ENCODE data around the gene APOM.
A peak's percentile ranks its signal among the peaks of the same experiment; 100 is the strongest.

The APOM gene

DNA sequence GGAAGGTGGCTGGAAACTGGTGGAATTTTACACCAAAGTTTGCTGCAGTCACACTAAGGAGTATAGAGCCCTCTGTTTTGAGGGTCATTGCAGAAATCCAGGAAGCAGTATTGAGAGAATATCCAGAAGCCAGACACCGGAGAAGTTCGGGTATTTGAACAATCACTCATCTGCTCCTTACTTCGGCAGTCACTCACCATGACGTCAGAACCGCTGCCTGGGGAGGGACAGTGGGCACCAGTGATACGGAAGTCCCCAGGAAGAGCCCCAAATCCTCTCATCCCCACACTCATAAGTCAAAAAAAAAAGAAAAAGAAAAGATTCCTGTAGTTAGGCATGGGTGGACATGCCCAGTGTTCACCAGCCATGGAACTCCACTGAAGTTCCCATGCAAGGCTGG is 21.2 kb downstream of the APOM start:
- Histone ChIP-seq H3K27ac (ENCODE audit: extremely low read depth, low read depth, low read length) (no peak overlapping the region), H3K36me3 (ENCODE audit: control insufficient read depth in 2 of 2, insufficient read depth in 1 of 2, low read length in 2 of 2) (peaks cover 11 to 18% of the 10 kb centered on the region in 2 experiments), H3K4me3 (ENCODE audit: low read depth, low read length) (no peak overlapping the region), H3K4me1 (ENCODE audit: control insufficient read depth, insufficient read depth, low read length) (no peaks in the 10 kb centered on the region; the same call in 1 of the 2 replicates), H3K9me3 (ENCODE audit: control insufficient read depth, insufficient read depth, low read depth, low read length) (no peaks in the 10 kb centered on the region)
- ChIA-PET POLR2A (interaction anchor here (0.7 kb wide), 1 partner anchor 373 kb away, joined by 3 read pairs; no protein-coding TSS in a partner anchor), CTCF (interaction anchor here (0.5 kb wide), 1 partner anchor 27 kb away, joined by 3 read pairs; no protein-coding TSS in a partner anchor)
- TF ChIP-seq ZNF223 (tag by site-specific recombination; IDR thresholded peaks at IDR 0.05) (no peak), ZNF600 (tag by site-specific recombination; IDR thresholded peaks at IDR 0.05) (0 out of 2 replicates have a peak, but pooled peaks have one; percentile 31)

DNA sequence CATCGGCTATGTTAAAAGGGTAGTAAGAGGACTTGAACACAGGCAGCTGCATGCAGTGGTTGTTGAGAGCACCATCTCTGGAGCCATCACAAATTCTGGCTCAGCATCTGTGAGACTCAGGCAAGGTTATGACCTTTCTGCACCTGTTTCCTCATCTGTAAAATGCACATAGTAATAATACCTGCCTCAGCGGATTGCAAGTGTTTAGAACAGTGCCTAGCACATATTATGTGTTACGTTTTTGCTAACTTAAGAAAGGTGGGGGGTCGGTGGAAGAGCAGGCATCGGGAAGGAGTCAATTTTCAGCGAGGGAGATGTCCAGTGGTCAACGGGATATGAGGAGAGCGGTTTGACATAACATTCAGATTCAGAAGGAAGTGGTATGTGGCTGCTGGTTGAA is 22.3 kb downstream of the APOM start:
- H3K27ac ChIP-seq (ENCODE audit: extremely low read depth, low read depth, low read length): no peak overlapping the region
- TF ChIP-seq ZNF610 (tag by site-specific recombination; IDR thresholded peaks at IDR 0.05; ENCODE audit: borderline replicate concordance) (no peak), ZNF19 (tag by site-specific recombination; IDR thresholded peaks at IDR 0.05; ENCODE audit: low read depth) (no peak), ZNF341 (tag by site-specific recombination; IDR thresholded peaks at IDR 0.05; ENCODE audit: low read depth) (peak; percentile 57)
- TF ChIP-seq, protein P1, sequence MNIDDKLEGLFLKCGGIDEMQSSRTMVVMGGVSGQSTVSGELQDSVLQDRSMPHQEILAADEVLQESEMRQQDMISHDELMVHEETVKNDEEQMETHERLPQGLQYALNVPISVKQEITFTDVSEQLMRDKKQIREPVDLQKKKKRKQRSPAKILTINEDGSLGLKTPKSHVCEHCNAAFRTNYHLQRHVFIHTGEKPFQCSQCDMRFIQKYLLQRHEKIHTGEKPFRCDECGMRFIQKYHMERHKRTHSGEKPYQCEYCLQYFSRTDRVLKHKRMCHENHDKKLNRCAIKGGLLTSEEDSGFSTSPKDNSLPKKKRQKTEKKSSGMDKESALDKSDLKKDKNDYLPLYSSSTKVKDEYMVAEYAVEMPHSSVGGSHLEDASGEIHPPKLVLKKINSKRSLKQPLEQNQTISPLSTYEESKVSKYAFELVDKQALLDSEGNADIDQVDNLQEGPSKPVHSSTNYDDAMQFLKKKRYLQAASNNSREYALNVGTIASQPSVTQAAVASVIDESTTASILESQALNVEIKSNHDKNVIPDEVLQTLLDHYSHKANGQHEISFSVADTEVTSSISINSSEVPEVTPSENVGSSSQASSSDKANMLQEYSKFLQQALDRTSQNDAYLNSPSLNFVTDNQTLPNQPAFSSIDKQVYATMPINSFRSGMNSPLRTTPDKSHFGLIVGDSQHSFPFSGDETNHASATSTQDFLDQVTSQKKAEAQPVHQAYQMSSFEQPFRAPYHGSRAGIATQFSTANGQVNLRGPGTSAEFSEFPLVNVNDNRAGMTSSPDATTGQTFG (tag by site-specific recombination; IDR thresholded peaks at IDR 0.05; ENCODE audit: borderline replicate concordance): no peak
- CTCF ChIA-PET: interaction anchor here (0.5 to 1.3 kb wide), 6 partner anchors 11 to 275 kb away, joined by 3 to 6 read pairs (median 3); partner anchors contain the start of genes ATP6V1G2 and MSH5
- POLR2A ChIA-PET: interaction anchor here (1.0 to 1.5 kb wide), 4 partner anchors 17 to 150 kb away, joined by 3 to 6 read pairs (median 6); partner anchors contain the start of genes ABHD16A, C6orf47, CLIC1 and HSPA1B
- peaks cover under 1 to 9% of the 10 kb centered on the region in 2 experiments; a peak in 2 of 3 replicates for H3K36me3 ChIP-seq (ENCODE audit: control insufficient read depth in 2 of 2, insufficient read depth in 1 of 2, low read length in 2 of 2)
- no peaks in the 10 kb centered on the region for H3K9me3 ChIP-seq (ENCODE audit: control insufficient read depth, insufficient read depth, low read depth, low read length)
- no peaks in the 10 kb centered on the region; the same call in 1 of the 2 replicates for H3K4me1 ChIP-seq (ENCODE audit: control insufficient read depth, insufficient read depth, low read length)
- no peak overlapping the region for H3K4me3 ChIP-seq (ENCODE audit: low read depth, low read length)

DNA sequence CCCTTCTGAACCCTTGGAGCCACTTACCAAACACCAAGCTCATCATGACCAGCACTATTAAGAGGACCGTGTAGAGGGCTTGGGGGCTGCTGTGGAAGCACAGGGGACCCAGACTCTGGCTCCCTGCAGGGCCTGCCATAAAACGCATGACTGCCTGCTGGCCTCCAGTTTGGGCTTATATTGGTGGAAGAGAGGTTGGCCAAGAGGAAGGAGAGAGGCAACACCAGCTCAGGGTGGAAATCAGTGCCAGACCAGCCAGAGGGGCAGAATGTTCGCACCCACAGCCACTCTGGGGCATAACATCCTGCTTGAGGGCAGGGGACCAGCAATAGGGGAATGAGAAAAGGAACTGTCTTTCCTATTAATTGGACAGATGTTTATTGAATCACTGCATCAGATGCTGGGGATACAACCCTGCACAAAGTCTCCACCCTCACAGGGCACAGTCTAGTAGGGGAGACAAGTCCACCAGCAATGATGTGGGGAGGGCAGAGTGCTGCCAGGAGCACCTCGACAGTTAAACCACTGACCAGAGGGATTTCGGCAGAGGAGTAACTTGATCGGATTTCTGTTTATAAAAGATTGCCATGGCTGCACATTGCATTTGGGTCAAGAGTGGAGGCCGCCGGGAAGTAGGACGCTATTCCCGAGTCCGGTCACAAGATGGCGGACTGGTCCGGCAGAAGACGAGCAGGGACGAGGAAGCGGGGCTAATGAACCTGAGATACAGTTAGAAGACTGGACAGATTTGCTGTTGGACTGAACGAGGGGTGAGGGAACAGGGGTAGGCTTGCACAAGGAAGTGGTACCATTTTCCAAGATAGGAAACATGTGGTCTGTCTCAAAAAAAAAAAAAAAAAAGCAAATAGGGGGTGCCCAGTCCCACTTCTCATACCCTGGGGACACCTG is 24.8 kb downstream of the APOM start, which contains the start of gene LY6G5C:
LY6G5C (minus strand) TSS at position 842 of the 909 bp plus-strand sequence; CDS start at position 148, 694 bp downstream.
- ChIA-PET POLR2A (interaction anchor here (0.6 to 2.1 kb wide), 15 partner anchors 9 to 272 kb away, joined by 3 to 15 read pairs (median 4); partner anchors contain the start of genes ABHD16A, C6orf47, CSNK2B and GPANK1), CTCF (interaction anchor here (0.5 to 2.3 kb wide), 31 partner anchors 10 to 1114 kb away, joined by 3 to 24 read pairs (median 4); partner anchors contain the start of genes CSNK2B, LY6G6C and MSH5)
- no peaks in the 10 kb centered on the region for H3K9me3 ChIP-seq (ENCODE audit: control insufficient read depth, insufficient read depth, low read depth, low read length)
- no peak within 1 kb of the TSS; the same call in 1 of the 2 replicates for H3K27ac ChIP-seq (ENCODE audit: extremely low read depth, low read depth, low read length)
- peaks cover 0 to 5% of the 10 kb centered on the region in 2 experiments; a peak in 1 of 3 replicates for H3K36me3 ChIP-seq (ENCODE audit: control insufficient read depth in 2 of 2, insufficient read depth in 1 of 2, low read length in 2 of 2)
- no peaks in the 10 kb centered on the region; the same call in 1 of the 2 replicates for H3K4me1 ChIP-seq (ENCODE audit: control insufficient read depth, insufficient read depth, low read length)
- H3K4me3 ChIP-seq (ENCODE audit: low read depth, low read length): peak within 1 kb of the TSS; percentile 27
- TF ChIP-seq ZEB2 (tag by site-specific recombination; IDR thresholded peaks at IDR 0.05) (peak; percentile 70), ZNF561 (tag by site-specific recombination; IDR thresholded peaks at IDR 0.05; ENCODE audit: borderline replicate concordance) (no peak), ZNF654 (tag by site-specific recombination; IDR thresholded peaks at IDR 0.05; ENCODE audit: low read depth) (peak; percentile 98), KLF16 (tag by site-specific recombination; IDR thresholded peaks at IDR 0.05) (no peak), ZNF2 (tag by site-specific recombination; IDR thresholded peaks at IDR 0.05) (peak; percentile 34; the same call in 1 of the 2 replicates), ZNF76 (tag by site-specific recombination; IDR thresholded peaks at IDR 0.05; ENCODE audit: borderline replicate concordance, low read depth) (peak; percentile 76), ZNF629 (tag by site-specific recombination; IDR thresholded peaks at IDR 0.05) (0 out of 2 replicates have a peak, but pooled peaks have one; percentile 17), ZNF341 (tag by site-specific recombination; IDR thresholded peaks at IDR 0.05; ENCODE audit: low read depth) (0 out of 2 replicates have a peak, but pooled peaks have one; percentile 15), ZSCAN30 (tag by site-specific recombination; IDR thresholded peaks at IDR 0.05) (peak; percentile 28; the same call in 1 of the 2 replicates)
- TF ChIP-seq, protein P2, sequence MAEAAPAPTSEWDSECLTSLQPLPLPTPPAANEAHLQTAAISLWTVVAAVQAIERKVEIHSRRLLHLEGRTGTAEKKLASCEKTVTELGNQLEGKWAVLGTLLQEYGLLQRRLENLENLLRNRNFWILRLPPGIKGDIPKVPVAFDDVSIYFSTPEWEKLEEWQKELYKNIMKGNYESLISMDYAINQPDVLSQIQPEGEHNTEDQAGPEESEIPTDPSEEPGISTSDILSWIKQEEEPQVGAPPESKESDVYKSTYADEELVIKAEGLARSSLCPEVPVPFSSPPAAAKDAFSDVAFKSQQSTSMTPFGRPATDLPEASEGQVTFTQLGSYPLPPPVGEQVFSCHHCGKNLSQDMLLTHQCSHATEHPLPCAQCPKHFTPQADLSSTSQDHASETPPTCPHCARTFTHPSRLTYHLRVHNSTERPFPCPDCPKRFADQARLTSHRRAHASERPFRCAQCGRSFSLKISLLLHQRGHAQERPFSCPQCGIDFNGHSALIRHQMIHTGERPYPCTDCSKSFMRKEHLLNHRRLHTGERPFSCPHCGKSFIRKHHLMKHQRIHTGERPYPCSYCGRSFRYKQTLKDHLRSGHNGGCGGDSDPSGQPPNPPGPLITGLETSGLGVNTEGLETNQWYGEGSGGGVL (tag by site-specific recombination; IDR thresholded peaks at IDR 0.05): no peak
- TF ChIP-seq, protein P3, sequence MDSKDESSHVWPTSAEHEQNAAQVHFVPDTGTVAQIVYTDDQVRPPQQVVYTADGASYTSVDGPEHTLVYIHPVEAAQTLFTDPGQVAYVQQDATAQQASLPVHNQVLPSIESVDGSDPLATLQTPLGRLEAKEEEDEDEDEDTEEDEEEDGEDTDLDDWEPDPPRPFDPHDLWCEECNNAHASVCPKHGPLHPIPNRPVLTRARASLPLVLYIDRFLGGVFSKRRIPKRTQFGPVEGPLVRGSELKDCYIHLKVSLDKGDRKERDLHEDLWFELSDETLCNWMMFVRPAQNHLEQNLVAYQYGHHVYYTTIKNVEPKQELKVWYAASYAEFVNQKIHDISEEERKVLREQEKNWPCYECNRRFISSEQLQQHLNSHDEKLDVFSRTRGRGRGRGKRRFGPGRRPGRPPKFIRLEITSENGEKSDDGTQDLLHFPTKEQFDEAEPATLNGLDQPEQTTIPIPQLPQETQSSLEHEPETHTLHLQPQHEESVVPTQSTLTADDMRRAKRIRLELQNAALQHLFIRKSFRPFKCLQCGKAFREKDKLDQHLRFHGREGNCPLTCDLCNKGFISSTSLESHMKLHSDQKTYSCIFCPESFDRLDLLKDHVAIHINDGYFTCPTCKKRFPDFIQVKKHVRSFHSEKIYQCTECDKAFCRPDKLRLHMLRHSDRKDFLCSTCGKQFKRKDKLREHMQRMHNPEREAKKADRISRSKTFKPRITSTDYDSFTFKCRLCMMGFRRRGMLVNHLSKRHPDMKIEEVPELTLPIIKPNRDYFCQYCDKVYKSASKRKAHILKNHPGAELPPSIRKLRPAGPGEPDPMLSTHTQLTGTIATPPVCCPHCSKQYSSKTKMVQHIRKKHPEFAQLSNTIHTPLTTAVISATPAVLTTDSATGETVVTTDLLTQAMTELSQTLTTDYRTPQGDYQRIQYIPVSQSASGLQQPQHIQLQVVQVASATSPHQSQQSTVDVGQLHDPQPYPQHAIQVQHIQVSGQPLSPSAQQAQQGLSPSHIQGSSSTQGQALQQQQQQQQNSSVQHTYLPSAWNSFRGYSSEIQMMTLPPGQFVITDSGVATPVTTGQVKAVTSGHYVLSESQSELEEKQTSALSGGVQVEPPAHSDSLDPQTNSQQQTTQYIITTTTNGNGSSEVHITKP (tag by site-specific recombination; IDR thresholded peaks at IDR 0.05): peak; percentile 60
- TF ChIP-seq, protein P4, sequence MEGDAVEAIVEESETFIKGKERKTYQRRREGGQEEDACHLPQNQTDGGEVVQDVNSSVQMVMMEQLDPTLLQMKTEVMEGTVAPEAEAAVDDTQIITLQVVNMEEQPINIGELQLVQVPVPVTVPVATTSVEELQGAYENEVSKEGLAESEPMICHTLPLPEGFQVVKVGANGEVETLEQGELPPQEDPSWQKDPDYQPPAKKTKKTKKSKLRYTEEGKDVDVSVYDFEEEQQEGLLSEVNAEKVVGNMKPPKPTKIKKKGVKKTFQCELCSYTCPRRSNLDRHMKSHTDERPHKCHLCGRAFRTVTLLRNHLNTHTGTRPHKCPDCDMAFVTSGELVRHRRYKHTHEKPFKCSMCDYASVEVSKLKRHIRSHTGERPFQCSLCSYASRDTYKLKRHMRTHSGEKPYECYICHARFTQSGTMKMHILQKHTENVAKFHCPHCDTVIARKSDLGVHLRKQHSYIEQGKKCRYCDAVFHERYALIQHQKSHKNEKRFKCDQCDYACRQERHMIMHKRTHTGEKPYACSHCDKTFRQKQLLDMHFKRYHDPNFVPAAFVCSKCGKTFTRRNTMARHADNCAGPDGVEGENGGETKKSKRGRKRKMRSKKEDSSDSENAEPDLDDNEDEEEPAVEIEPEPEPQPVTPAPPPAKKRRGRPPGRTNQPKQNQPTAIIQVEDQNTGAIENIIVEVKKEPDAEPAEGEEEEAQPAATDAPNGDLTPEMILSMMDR (tag by site-specific recombination; IDR thresholded peaks at IDR 0.05): peak; percentile 68; the same call in 1 of the 2 replicates

Data from HEK293 (cell line).